H9 (cell line): ENCODE measurements around the gene COPE. TPM values are rescaled to one million over a fixed set of nuclear protein-coding genes. Genes with fewer than 3 reads are reported as not detected.

ENCODE experiments used
- DNase-seq: peaks from one replicate; pipeline ENCODE4 v3.0.0-alpha.2; 2017
- H2AFZ ChIP-seq: one replicate; pipeline ENCODE4 v1.6.1; 2013; ENCODE audit warnings: mild to moderate bottlenecking, low read length, control low read depth, moderate library complexity
- H2AK5ac ChIP-seq: 2 replicates; pipeline ENCODE4 v1.6.1; 2013; ENCODE audit warnings: low read length, control low read depth, mixed read lengths; ENCODE audit not compliant: insufficient read length
- H2BK120ac ChIP-seq: one replicate; pipeline ENCODE4 v1.6.1; 2013; ENCODE audit warnings: low read depth, mild to moderate bottlenecking, low read length, control low read depth, inconsistent platforms; ENCODE audit not compliant: poor library complexity, severe bottlenecking
- H2BK12ac ChIP-seq: 2 replicates; pipeline ENCODE4 v1.6.1; 2013; ENCODE audit warnings: low read length, control low read depth, mixed read lengths, low read depth; ENCODE audit not compliant: insufficient read length
- H2BK15ac ChIP-seq: 2 replicates; pipeline ENCODE4 v1.6.1; 2013; ENCODE audit warnings: low read depth, low read length, control low read depth
- H2BK20ac ChIP-seq: one replicate; pipeline ENCODE4 v1.6.1; 2013; ENCODE audit warnings: low read depth, mild to moderate bottlenecking, low read length, control low read depth, inconsistent platforms; ENCODE audit not compliant: poor library complexity, severe bottlenecking
- H2BK5ac ChIP-seq: 2 replicates; pipeline ENCODE4 v1.6.1; 2013; ENCODE audit warnings: low read length, control low read depth, mixed read lengths; ENCODE audit not compliant: insufficient read length
- H3K14ac ChIP-seq: 2 replicates; pipeline ENCODE4 v1.6.1; 2013; ENCODE audit warnings: low read length, control low read depth; ENCODE audit not compliant: insufficient read depth
- H3K18ac ChIP-seq: 2 replicates; pipeline ENCODE4 v1.6.1; 2013; ENCODE audit warnings: low read depth, mild to moderate bottlenecking, mixed read lengths, low read length, control low read depth; ENCODE audit not compliant: insufficient read length
- H3K23ac ChIP-seq: 2 replicates; pipeline ENCODE4 v1.6.1; 2013; ENCODE audit warnings: low read length, control low read depth, mixed read lengths, low read depth; ENCODE audit not compliant: insufficient read length
- H3K23me2 ChIP-seq: 2 replicates; pipeline ENCODE4 v1.6.1; 2013; ENCODE audit warnings: low read depth, mild to moderate bottlenecking, mixed read lengths, low read length, control low read depth; ENCODE audit not compliant: insufficient read length, poor library complexity, severe bottlenecking
- H3K27ac ChIP-seq: 2 replicates; pipeline ENCODE4 v1.5.1; 2013; ENCODE audit warnings: low read length, control low read depth, mixed read lengths, low read depth; ENCODE audit not compliant: insufficient read length
- H3K27me3 ChIP-seq: 2 replicates; pipeline ENCODE4 v1.6.1; 2013; ENCODE audit warnings: low read length, control low read depth, inconsistent platforms; ENCODE audit not compliant: insufficient read depth
- H3K4ac ChIP-seq: 2 replicates; pipeline ENCODE4 v1.6.1; 2013; ENCODE audit warnings: low read depth, mild to moderate bottlenecking, control low read depth, inconsistent platforms, low read length, moderate library complexity
- H3K4me1 ChIP-seq: 2 replicates; pipeline ENCODE4 v1.6.1; 2013; ENCODE audit warnings: low read length, control low read depth, inconsistent platforms; ENCODE audit not compliant: insufficient read depth
- H3K4me2 ChIP-seq: 2 replicates; pipeline ENCODE4 v1.6.1; 2013; ENCODE audit warnings: low read length, control low read depth, mixed read lengths; ENCODE audit not compliant: insufficient read length, insufficient read depth
- H3K56ac ChIP-seq: 2 replicates; pipeline ENCODE4 v1.6.1; 2013; ENCODE audit warnings: low read depth, mild to moderate bottlenecking, mixed read lengths, low read length, control low read depth; ENCODE audit not compliant: insufficient read length
- H3K79me1 ChIP-seq: 2 replicates; pipeline ENCODE4 v1.6.1; 2013; ENCODE audit warnings: low read depth, mild to moderate bottlenecking, moderate library complexity, low read length, control low read depth, inconsistent platforms; ENCODE audit not compliant: insufficient read depth, poor library complexity, severe bottlenecking
- H3K79me2 ChIP-seq: 2 replicates; pipeline ENCODE4 v1.6.1; 2013; ENCODE audit warnings: low read length, control low read depth, inconsistent platforms; ENCODE audit not compliant: insufficient read depth
- H3K9ac ChIP-seq: 2 replicates; pipeline ENCODE4 v1.6.1; 2013; ENCODE audit warnings: low read length, control low read depth, mixed read lengths; ENCODE audit not compliant: insufficient read length; ENCODE audit errors: extremely low read depth
- H3K9me3 ChIP-seq: one replicate; pipeline ENCODE4 v1.6.1; 2013; ENCODE audit warnings: low read depth, low read length, inconsistent platforms; ENCODE audit not compliant: control insufficient read depth
- H3T11ph ChIP-seq: one replicate; pipeline ENCODE4 v1.6.1; 2013; ENCODE audit warnings: mild to moderate bottlenecking, low read length, control low read depth, inconsistent platforms
- H4K20me1 ChIP-seq: one replicate; pipeline ENCODE4 v1.6.1; 2013; ENCODE audit not compliant: control insufficient read depth, insufficient read length, insufficient read depth
- H4K5ac ChIP-seq: 2 replicates; pipeline ENCODE4 v1.6.1; 2013; ENCODE audit warnings: low read depth, mild to moderate bottlenecking, mixed read lengths, low read length, control low read depth; ENCODE audit not compliant: insufficient read length
- H4K8ac ChIP-seq: replicated peaks from 2 replicates; pipeline ENCODE4 v1.6.1; 2013; ENCODE audit warnings: low read length, control low read depth, mixed read lengths, low read depth; ENCODE audit not compliant: insufficient read length
- H4K91ac ChIP-seq: 2 replicates; pipeline ENCODE4 v1.6.1; 2013; ENCODE audit warnings: low read depth, mild to moderate bottlenecking, moderate library complexity, mixed read lengths, low read length, control low read depth; ENCODE audit not compliant: insufficient read length
- H3K27ac Mint-ChIP-seq, 3 experiments: 2 replicates in 2 of 3; 3 replicates in 1 of 3; pipeline ENCODE4 v1.8.0; 2020 to 2021; ENCODE audit warnings: mixed read lengths in 3 of 3, mild to moderate bottlenecking in 1 of 3, moderate library complexity in 1 of 3
- H3K27me3 Mint-ChIP-seq: 2 replicates; pipeline ENCODE4 v1.8.0; 2021; ENCODE audit warnings: low read depth, mild to moderate bottlenecking, moderate library complexity, mixed read lengths
- H3K36me3 Mint-ChIP-seq, 3 experiments: 2 replicates in 2 of 3; 3 replicates in 1 of 3; pipeline ENCODE4 v1.8.0; 2020 to 2021; ENCODE audit warnings: low read depth in 3 of 3, mixed read lengths in 3 of 3; ENCODE audit not compliant: insufficient read depth in 1 of 3
- H3K4me1 Mint-ChIP-seq, 2 experiments: 2 replicates each; pipeline ENCODE4 v1.8.0; 2020; ENCODE audit warnings: mixed read lengths in 2 of 2
- H3K4me3 Mint-ChIP-seq, 2 experiments: 2 replicates in 1 of 2; 3 replicates in 1 of 2; pipeline ENCODE4 v1.8.0; 2020 to 2021; ENCODE audit warnings: mild to moderate bottlenecking in 2 of 2, mixed read lengths in 2 of 2, moderate library complexity in 1 of 2
- H3K9me3 Mint-ChIP-seq, 2 experiments: 2 replicates in 1 of 2; 3 replicates in 1 of 2; pipeline ENCODE4 v1.8.0; 2020; ENCODE audit warnings: mild to moderate bottlenecking in 2 of 2, mixed read lengths in 2 of 2, moderate library complexity in 1 of 2
- WGBS: extraction: QIAGEN DNeasy Blood & Tissue Kit; methylation state at CpG from one replicate; pipeline ENCODE4 v1.1.7; 2013; ENCODE audit warnings: missing lambda C conversion rate, low lambda C conversion rate, mixed read lengths; ENCODE audit not compliant: insufficient read length; ENCODE audit errors: extremely low coverage; 5-methylcytosine and 5-hydroxymethylcytosine counted together
- total RNA-seq: library from RNA; stranded (reverse); gene quantifications from 2 replicates; pipeline ENCODE4 v1.2.1, GENCODE V29; 2021
- TF ChIP-seq, protein P1 (sequence below): fragments of 200-600 bp; sonication (generic); conservative IDR thresholded peaks from 3 replicates; pipeline ENCODE4 v1.8.0; 2021; ENCODE audit warnings: antibody characterized with exemption, mild to moderate bottlenecking

The COPE gene
- total RNA-seq, 1 experiment from 2014 or later: 198 TPM

DNA sequence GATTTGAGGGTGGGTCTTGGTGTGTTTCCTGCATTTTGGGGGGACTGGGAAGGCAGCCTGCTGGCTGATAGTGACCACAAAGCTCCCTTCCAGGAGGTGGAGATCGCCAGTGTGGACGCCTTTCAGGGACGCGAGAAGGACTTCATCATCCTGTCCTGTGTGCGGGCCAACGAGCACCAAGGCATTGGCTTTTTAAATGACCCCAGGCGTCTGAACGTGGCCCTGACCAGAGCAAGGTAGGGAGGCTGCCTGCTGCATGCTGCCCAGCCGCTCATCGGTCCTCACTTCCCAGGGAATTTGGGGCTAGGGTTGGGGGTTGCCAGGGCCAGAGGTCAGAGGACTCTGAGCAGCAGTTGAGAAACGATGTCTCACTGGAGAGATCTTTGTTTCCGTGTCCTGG is 57.3 kb downstream of the COPE start:
- H3K23ac ChIP-seq: no peak overlapping the region
- no peak overlapping the region for H2BK20ac ChIP-seq
- H3K23me2 ChIP-seq: no peaks in the 10 kb centered on the region
- H2BK120ac ChIP-seq: no peak overlapping the region
- H3K18ac ChIP-seq: no peak overlapping the region
- H4K5ac ChIP-seq: no peak overlapping the region
- no peaks in the 10 kb centered on the region for H3K27me3 ChIP-seq
- no peak overlapping the region for H3K14ac ChIP-seq
- H3K4ac ChIP-seq: no peak overlapping the region
- DNase-seq: no peak
- no CpG with 5 or more reads among the region's 12 CpGs for WGBS
- no peak overlapping the region for H4K8ac ChIP-seq
- Mint-ChIP-seq H3K9me3 (no peaks in the 10 kb centered on the region), H3K36me3 (peaks cover 29 to 82% (median 79%) of the 10 kb centered on the region in 3 experiments; a peak in 6 of 7 replicates), H3K4me1 (peaks cover 0 to 5% of the 10 kb centered on the region in 2 experiments; a peak in 2 of 4 replicates), H3K4me3 (no peak overlapping the region), H3K27me3 (no peaks in the 10 kb centered on the region), H3K27ac (no peak overlapping the region; a peak in 1 of 7 replicates)
- no peak overlapping the region for H2AK5ac ChIP-seq
- H3K27ac ChIP-seq: no peak overlapping the region
- H3K79me1 ChIP-seq: no peaks in the 10 kb centered on the region
- H3T11ph ChIP-seq: no peak overlapping the region
- no peak overlapping the region for H3K4me2 ChIP-seq
- no peak overlapping the region for H2BK5ac ChIP-seq
- TF ChIP-seq, protein P1, sequence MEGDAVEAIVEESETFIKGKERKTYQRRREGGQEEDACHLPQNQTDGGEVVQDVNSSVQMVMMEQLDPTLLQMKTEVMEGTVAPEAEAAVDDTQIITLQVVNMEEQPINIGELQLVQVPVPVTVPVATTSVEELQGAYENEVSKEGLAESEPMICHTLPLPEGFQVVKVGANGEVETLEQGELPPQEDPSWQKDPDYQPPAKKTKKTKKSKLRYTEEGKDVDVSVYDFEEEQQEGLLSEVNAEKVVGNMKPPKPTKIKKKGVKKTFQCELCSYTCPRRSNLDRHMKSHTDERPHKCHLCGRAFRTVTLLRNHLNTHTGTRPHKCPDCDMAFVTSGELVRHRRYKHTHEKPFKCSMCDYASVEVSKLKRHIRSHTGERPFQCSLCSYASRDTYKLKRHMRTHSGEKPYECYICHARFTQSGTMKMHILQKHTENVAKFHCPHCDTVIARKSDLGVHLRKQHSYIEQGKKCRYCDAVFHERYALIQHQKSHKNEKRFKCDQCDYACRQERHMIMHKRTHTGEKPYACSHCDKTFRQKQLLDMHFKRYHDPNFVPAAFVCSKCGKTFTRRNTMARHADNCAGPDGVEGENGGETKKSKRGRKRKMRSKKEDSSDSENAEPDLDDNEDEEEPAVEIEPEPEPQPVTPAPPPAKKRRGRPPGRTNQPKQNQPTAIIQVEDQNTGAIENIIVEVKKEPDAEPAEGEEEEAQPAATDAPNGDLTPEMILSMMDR: no peak
- no peak overlapping the region for H2BK15ac ChIP-seq
- no peak overlapping the region for H4K91ac ChIP-seq
- no peak overlapping the region for H2AFZ ChIP-seq
- H3K79me2 ChIP-seq: no peaks in the 10 kb centered on the region
- no peaks in the 10 kb centered on the region for H3K9me3 ChIP-seq
- no peaks in the 10 kb centered on the region for H4K20me1 ChIP-seq
- no peaks in the 10 kb centered on the region for H3K4me1 ChIP-seq
- H2BK12ac ChIP-seq: no peak overlapping the region
- no peak overlapping the region for H3K56ac ChIP-seq
- no peak overlapping the region for H3K9ac ChIP-seq
